Limb (tissue), 2 donors: ENCODE data around the gene KRTAP10-9.
"Not testable (repeated sequence)": the region's sequence is repeated elsewhere in the genome, so short reads cannot be mapped to it uniquely, and the experiment has no call there.

Source experiments
- DNase-seq, 2 donors: peaks; one replicate each; pipeline ENCODE4 v3.0.0-alpha.2; 2016; ENCODE audit errors: extremely low spot score in 2 of 2

KRTAP10-9 gene

GRCh38 chr21:44626673-44627143, at the start of gene KRTAP10-9:
KRTAP10-9 (plus strand) TSS chr21:44627093; CDS start chr21:44627172, 79 bp downstream.
- DNase-seq: no peak

- peak in 1 of 2 donors; percentile 17 for DNase-seq
Measured at GRCh38 chr21:44578371-44579055, 48.4 kb upstream of the KRTAP10-9 start.

GRCh38 chr21:44579056-44579832, 47.6 kb upstream of the KRTAP10-9 start:
- DNase-seq: no peak

GRCh38 chr21:44579833-44580144, 47.1 kb upstream of the KRTAP10-9 start:
- DNase-seq: no peak

- not testable (repeated sequence) for DNase-seq
Measured at GRCh38 chr21:44580231-44580821, 46.6 kb upstream of the KRTAP10-9 start, which contains the start of gene KRTAP10-5. KRTAP10-5 (minus strand) TSS chr21:44580604; CDS start chr21:44580578, 26 bp downstream.

GRCh38 chr21:44581158-44581557, 45.7 kb upstream of the KRTAP10-9 start:
- DNase-seq: no peak

- no peak for DNase-seq
Measured at GRCh38 chr21:44582055-44582454, 44.8 kb upstream of the KRTAP10-9 start.

- peak in 1 of 2 donors; percentile 17 for DNase-seq
Measured at GRCh38 chr21:44583089-44583799, 43.6 kb upstream of the KRTAP10-9 start.

GRCh38 chr21:44583800-44584147, 43.1 kb upstream of the KRTAP10-9 start:
- DNase-seq: no peak

GRCh38 chr21:44585892-44586291, 41.0 kb upstream of the KRTAP10-9 start:
- no peak for DNase-seq

GRCh38 chr21:44589094-44589493, 37.8 kb upstream of the KRTAP10-9 start:
- no peak for DNase-seq

- no peak for DNase-seq
Measured at GRCh38 chr21:44589586-44590305, 37.1 kb upstream of the KRTAP10-9 start.

GRCh38 chr21:44590311-44590721, 36.6 kb upstream of the KRTAP10-9 start:
- DNase-seq: peak in 1 of 2 donors; percentile 15

GRCh38 chr21:44590897-44591800, 35.7 kb upstream of the KRTAP10-9 start:
- not testable (repeated sequence) for DNase-seq

GRCh38 chr21:44591801-44592130, 35.1 kb upstream of the KRTAP10-9 start:
- DNase-seq: not testable (repeated sequence)

GRCh38 chr21:44592446-44593311, 34.2 kb upstream of the KRTAP10-9 start, which contains the start of gene KRTAP10-6:
KRTAP10-6 (minus strand) TSS chr21:44592505; CDS start chr21:44592484, 21 bp downstream.
- DNase-seq: peak in 1 of 2 donors; percentile 23

- DNase-seq: no peak
Measured at GRCh38 chr21:44593598-44594405, 33.1 kb upstream of the KRTAP10-9 start.

GRCh38 chr21:44594406-44594916, 32.4 kb upstream of the KRTAP10-9 start:
- DNase-seq: no peak
